ENCODE data around the gene FGF12.

FGF12 gene

GRCh38 chr3:192284443-192285072 is 442.8 kb downstream of the FGF12 start:
- no peaks in the 10 kb centered on the region for H3K9me3 ChIP-seq (ENCODE audit: control insufficient read depth in 2 of 2, low read length in 2 of 2)
- no peak overlapping the region for H3K9ac ChIP-seq (ENCODE audit: low read depth in 1 of 2, low read length in 2 of 2)
- no peak overlapping the region for H3K4me3 ChIP-seq (ENCODE audit: low read length in 2 of 2)
- no peak overlapping the region for H3K27ac ChIP-seq (ENCODE audit: low read depth in 2 of 2, low read length in 2 of 2)
- H3K4me1 ChIP-seq (ENCODE audit: control insufficient read depth in 2 of 2, insufficient read depth in 2 of 2, low read length in 2 of 2) = no peaks in the 10 kb centered on the region
- H3K36me3 ChIP-seq (ENCODE audit: control insufficient read depth in 2 of 2, insufficient read depth in 2 of 2, low read length in 2 of 2) = no peaks in the 10 kb centered on the region
- H3K27me3 ChIP-seq (ENCODE audit: control insufficient read depth in 2 of 2, insufficient read depth in 2 of 2, low read length in 2 of 2) = no peaks in the 10 kb centered on the region

GRCh38 chr3:192281207-192281880 is 446.0 kb downstream of the FGF12 start:
- Histone ChIP-seq H3K27ac (ENCODE audit: low read depth in 2 of 2, low read length in 2 of 2) (no peak overlapping the region), H3K4me3 (ENCODE audit: low read length in 2 of 2) (no peak overlapping the region), H3K4me1 (ENCODE audit: control insufficient read depth in 2 of 2, insufficient read depth in 2 of 2, low read length in 2 of 2) (no peaks in the 10 kb centered on the region), H3K27me3 (ENCODE audit: control insufficient read depth in 2 of 2, insufficient read depth in 2 of 2, low read length in 2 of 2) (no peaks in the 10 kb centered on the region), H3K9me3 (ENCODE audit: control insufficient read depth in 2 of 2, low read length in 2 of 2) (no peaks in the 10 kb centered on the region), H3K36me3 (ENCODE audit: control insufficient read depth in 2 of 2, insufficient read depth in 2 of 2, low read length in 2 of 2) (no peaks in the 10 kb centered on the region), H3K9ac (ENCODE audit: low read depth in 1 of 2, low read length in 2 of 2) (no peak overlapping the region)

- Histone ChIP-seq H3K9ac (ENCODE audit: low read depth in 1 of 2, low read length in 2 of 2) (no peak overlapping the region), H3K4me1 (ENCODE audit: control insufficient read depth in 2 of 2, insufficient read depth in 2 of 2, low read length in 2 of 2) (no peaks in the 10 kb centered on the region), H3K27me3 (ENCODE audit: control insufficient read depth in 2 of 2, insufficient read depth in 2 of 2, low read length in 2 of 2) (no peaks in the 10 kb centered on the region), H3K9me3 (ENCODE audit: control insufficient read depth in 2 of 2, low read length in 2 of 2) (no peaks in the 10 kb centered on the region), H3K4me3 (ENCODE audit: low read length in 2 of 2) (no peak overlapping the region), H3K27ac (ENCODE audit: low read depth in 2 of 2, low read length in 2 of 2) (no peak overlapping the region), H3K36me3 (ENCODE audit: control insufficient read depth in 2 of 2, insufficient read depth in 2 of 2, low read length in 2 of 2) (no peaks in the 10 kb centered on the region)
These were observed 447.7 kb downstream of the FGF12 start for GRCh38 chr3:192279664-192280063.

GRCh38 chr3:192277477-192277876 is 449.9 kb downstream of the FGF12 start:
- Histone ChIP-seq H3K36me3 (ENCODE audit: control insufficient read depth in 2 of 2, insufficient read depth in 2 of 2, low read length in 2 of 2) (no peaks in the 10 kb centered on the region), H3K27ac (ENCODE audit: low read depth in 2 of 2, low read length in 2 of 2) (no peak overlapping the region), H3K9me3 (ENCODE audit: control insufficient read depth in 2 of 2, low read length in 2 of 2) (no peaks in the 10 kb centered on the region), H3K27me3 (ENCODE audit: control insufficient read depth in 2 of 2, insufficient read depth in 2 of 2, low read length in 2 of 2) (no peaks in the 10 kb centered on the region), H3K4me1 (ENCODE audit: control insufficient read depth in 2 of 2, insufficient read depth in 2 of 2, low read length in 2 of 2) (no peaks in the 10 kb centered on the region), H3K9ac (ENCODE audit: low read depth in 1 of 2, low read length in 2 of 2) (no peak overlapping the region), H3K4me3 (ENCODE audit: low read length in 2 of 2) (no peak overlapping the region)

- Histone ChIP-seq H3K9ac (ENCODE audit: low read depth in 1 of 2, low read length in 2 of 2) (no peak overlapping the region), H3K27me3 (ENCODE audit: control insufficient read depth in 2 of 2, insufficient read depth in 2 of 2, low read length in 2 of 2) (no peaks in the 10 kb centered on the region), H3K4me3 (ENCODE audit: low read length in 2 of 2) (no peak overlapping the region), H3K27ac (ENCODE audit: low read depth in 2 of 2, low read length in 2 of 2) (no peak overlapping the region), H3K36me3 (ENCODE audit: control insufficient read depth in 2 of 2, insufficient read depth in 2 of 2, low read length in 2 of 2) (no peaks in the 10 kb centered on the region), H3K9me3 (ENCODE audit: control insufficient read depth in 2 of 2, low read length in 2 of 2) (no peaks in the 10 kb centered on the region), H3K4me1 (ENCODE audit: control insufficient read depth in 2 of 2, insufficient read depth in 2 of 2, low read length in 2 of 2) (no peaks in the 10 kb centered on the region)
These were observed 451.5 kb downstream of the FGF12 start for GRCh38 chr3:192275741-192276355.

GRCh38 chr3:192273697-192274010 is 453.7 kb downstream of the FGF12 start:
- no peaks in the 10 kb centered on the region for H3K27me3 ChIP-seq (ENCODE audit: control insufficient read depth in 2 of 2, insufficient read depth in 2 of 2, low read length in 2 of 2)
- H3K4me3 ChIP-seq (ENCODE audit: low read length in 2 of 2) = no peak overlapping the region
- no peak overlapping the region for H3K27ac ChIP-seq (ENCODE audit: low read depth in 2 of 2, low read length in 2 of 2)
- H3K36me3 ChIP-seq (ENCODE audit: control insufficient read depth in 2 of 2, insufficient read depth in 2 of 2, low read length in 2 of 2) = no peaks in the 10 kb centered on the region
- H3K4me1 ChIP-seq (ENCODE audit: control insufficient read depth in 2 of 2, insufficient read depth in 2 of 2, low read length in 2 of 2) = no peaks in the 10 kb centered on the region
- H3K9me3 ChIP-seq (ENCODE audit: control insufficient read depth in 2 of 2, low read length in 2 of 2) = no peaks in the 10 kb centered on the region
- H3K9ac ChIP-seq (ENCODE audit: low read depth in 1 of 2, low read length in 2 of 2) = no peak overlapping the region

GRCh38 chr3:192273001-192273696 is 454.2 kb downstream of the FGF12 start:
- Histone ChIP-seq H3K27ac (ENCODE audit: low read depth in 2 of 2, low read length in 2 of 2) (no peak overlapping the region), H3K4me3 (ENCODE audit: low read length in 2 of 2) (no peak overlapping the region), H3K36me3 (ENCODE audit: control insufficient read depth in 2 of 2, insufficient read depth in 2 of 2, low read length in 2 of 2) (no peaks in the 10 kb centered on the region), H3K4me1 (ENCODE audit: control insufficient read depth in 2 of 2, insufficient read depth in 2 of 2, low read length in 2 of 2) (no peaks in the 10 kb centered on the region), H3K27me3 (ENCODE audit: control insufficient read depth in 2 of 2, insufficient read depth in 2 of 2, low read length in 2 of 2) (no peaks in the 10 kb centered on the region), H3K9ac (ENCODE audit: low read depth in 1 of 2, low read length in 2 of 2) (no peak overlapping the region), H3K9me3 (ENCODE audit: control insufficient read depth in 2 of 2, low read length in 2 of 2) (no peaks in the 10 kb centered on the region)

- no peaks in the 10 kb centered on the region for H3K4me1 ChIP-seq (ENCODE audit: control insufficient read depth in 2 of 2, insufficient read depth in 2 of 2, low read length in 2 of 2)
- H3K27ac ChIP-seq (ENCODE audit: low read depth in 2 of 2, low read length in 2 of 2) = no peak overlapping the region
- no peaks in the 10 kb centered on the region for H3K9me3 ChIP-seq (ENCODE audit: control insufficient read depth in 2 of 2, low read length in 2 of 2)
- H3K36me3 ChIP-seq (ENCODE audit: control insufficient read depth in 2 of 2, insufficient read depth in 2 of 2, low read length in 2 of 2) = no peaks in the 10 kb centered on the region
- no peaks in the 10 kb centered on the region for H3K27me3 ChIP-seq (ENCODE audit: control insufficient read depth in 2 of 2, insufficient read depth in 2 of 2, low read length in 2 of 2)
- H3K4me3 ChIP-seq (ENCODE audit: low read length in 2 of 2) = no peak overlapping the region
- H3K9ac ChIP-seq (ENCODE audit: low read depth in 1 of 2, low read length in 2 of 2) = no peak overlapping the region
These were observed 465.3 kb downstream of the FGF12 start for GRCh38 chr3:192262001-192262400.

- H3K4me1 ChIP-seq (ENCODE audit: control insufficient read depth in 2 of 2, insufficient read depth in 2 of 2, low read length in 2 of 2) = no peaks in the 10 kb centered on the region
- no peaks in the 10 kb centered on the region for H3K27me3 ChIP-seq (ENCODE audit: control insufficient read depth in 2 of 2, insufficient read depth in 2 of 2, low read length in 2 of 2)
- no peaks in the 10 kb centered on the region for H3K9me3 ChIP-seq (ENCODE audit: control insufficient read depth in 2 of 2, low read length in 2 of 2)
- no peak overlapping the region for H3K9ac ChIP-seq (ENCODE audit: low read depth in 1 of 2, low read length in 2 of 2)
- no peak overlapping the region for H3K4me3 ChIP-seq (ENCODE audit: low read length in 2 of 2)
- no peak overlapping the region for H3K27ac ChIP-seq (ENCODE audit: low read depth in 2 of 2, low read length in 2 of 2)
- no peaks in the 10 kb centered on the region for H3K36me3 ChIP-seq (ENCODE audit: control insufficient read depth in 2 of 2, insufficient read depth in 2 of 2, low read length in 2 of 2)
These were observed 466.2 kb downstream of the FGF12 start for GRCh38 chr3:192261135-192261534.

All from mucosa of rectum (tissue), 2 donors.